A549 (cell line): Measurements from ENCODE around the gene ZNF622.

ENCODE experiments used
- POLR2AphosphoS2 ChIP-seq: conservative IDR thresholded peaks from 2 replicates; pipeline ENCODE4 v1.6.1; 2012; ENCODE audit warnings: low read length, improper control_type of control experiment, inconsistent platforms
- TF ChIP-seq, protein P1 (sequence below): fragments of >200 bp; sonication (Bioruptor Twin); formaldehyde crosslinking; IDR thresholded peaks from 3 replicates; pipeline ENCODE4 v1.5.1; 2016

DNA sequence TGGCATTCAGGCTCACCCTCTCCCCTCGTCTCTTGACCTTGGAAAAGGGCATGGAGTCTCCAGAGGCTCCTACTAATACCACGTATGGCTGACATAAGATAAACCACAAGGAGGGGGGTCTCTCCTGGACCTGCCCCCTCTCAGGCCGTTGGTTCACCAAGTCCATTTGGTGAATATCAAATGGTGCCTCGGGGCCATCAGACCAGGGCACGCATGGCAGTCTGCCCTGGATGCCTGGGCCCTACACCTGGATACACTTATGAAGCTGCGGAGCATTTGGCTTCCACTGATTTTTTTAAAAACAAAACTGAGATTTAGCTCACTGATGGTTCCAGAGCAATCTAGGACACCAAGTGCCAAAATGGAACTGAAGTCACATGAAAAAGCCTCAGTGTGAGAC lies 40.3 kb upstream of the ZNF622 start:
- TF ChIP-seq, protein P1, sequence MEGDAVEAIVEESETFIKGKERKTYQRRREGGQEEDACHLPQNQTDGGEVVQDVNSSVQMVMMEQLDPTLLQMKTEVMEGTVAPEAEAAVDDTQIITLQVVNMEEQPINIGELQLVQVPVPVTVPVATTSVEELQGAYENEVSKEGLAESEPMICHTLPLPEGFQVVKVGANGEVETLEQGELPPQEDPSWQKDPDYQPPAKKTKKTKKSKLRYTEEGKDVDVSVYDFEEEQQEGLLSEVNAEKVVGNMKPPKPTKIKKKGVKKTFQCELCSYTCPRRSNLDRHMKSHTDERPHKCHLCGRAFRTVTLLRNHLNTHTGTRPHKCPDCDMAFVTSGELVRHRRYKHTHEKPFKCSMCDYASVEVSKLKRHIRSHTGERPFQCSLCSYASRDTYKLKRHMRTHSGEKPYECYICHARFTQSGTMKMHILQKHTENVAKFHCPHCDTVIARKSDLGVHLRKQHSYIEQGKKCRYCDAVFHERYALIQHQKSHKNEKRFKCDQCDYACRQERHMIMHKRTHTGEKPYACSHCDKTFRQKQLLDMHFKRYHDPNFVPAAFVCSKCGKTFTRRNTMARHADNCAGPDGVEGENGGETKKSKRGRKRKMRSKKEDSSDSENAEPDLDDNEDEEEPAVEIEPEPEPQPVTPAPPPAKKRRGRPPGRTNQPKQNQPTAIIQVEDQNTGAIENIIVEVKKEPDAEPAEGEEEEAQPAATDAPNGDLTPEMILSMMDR = no peak
- TF ChIP-seq POLR2AphosphoS2 = no peak
